Right renal pelvis (tissue), 4 donors: Measurements from ENCODE around the gene NDST3. TPM values are rescaled to one million over a fixed set of nuclear protein-coding genes. Genes with fewer than 3 reads are reported as not detected.

Source experiments
- DNase-seq, 4 donors: peaks; one replicate each; pipeline ENCODE4 v3.0.0-alpha.2; 2013; ENCODE audit warnings: low read depth in 4 of 4, low spot score in 3 of 4, missing footprints in 1 of 4
- polyA plus RNA-seq, 4 donors: library from polyadenylated mRNA; unstranded; fragments of 120-200 nt; gene quantifications; one replicate each; pipeline ENCODE4 v1.2.1, GENCODE V29; 2013; ENCODE audit not compliant: insufficient read length in 4 of 4

The NDST3 gene
- polyA plus RNA-seq, 4 donors: 3.0 to 4.6 (median 3.3) TPM

DNA sequence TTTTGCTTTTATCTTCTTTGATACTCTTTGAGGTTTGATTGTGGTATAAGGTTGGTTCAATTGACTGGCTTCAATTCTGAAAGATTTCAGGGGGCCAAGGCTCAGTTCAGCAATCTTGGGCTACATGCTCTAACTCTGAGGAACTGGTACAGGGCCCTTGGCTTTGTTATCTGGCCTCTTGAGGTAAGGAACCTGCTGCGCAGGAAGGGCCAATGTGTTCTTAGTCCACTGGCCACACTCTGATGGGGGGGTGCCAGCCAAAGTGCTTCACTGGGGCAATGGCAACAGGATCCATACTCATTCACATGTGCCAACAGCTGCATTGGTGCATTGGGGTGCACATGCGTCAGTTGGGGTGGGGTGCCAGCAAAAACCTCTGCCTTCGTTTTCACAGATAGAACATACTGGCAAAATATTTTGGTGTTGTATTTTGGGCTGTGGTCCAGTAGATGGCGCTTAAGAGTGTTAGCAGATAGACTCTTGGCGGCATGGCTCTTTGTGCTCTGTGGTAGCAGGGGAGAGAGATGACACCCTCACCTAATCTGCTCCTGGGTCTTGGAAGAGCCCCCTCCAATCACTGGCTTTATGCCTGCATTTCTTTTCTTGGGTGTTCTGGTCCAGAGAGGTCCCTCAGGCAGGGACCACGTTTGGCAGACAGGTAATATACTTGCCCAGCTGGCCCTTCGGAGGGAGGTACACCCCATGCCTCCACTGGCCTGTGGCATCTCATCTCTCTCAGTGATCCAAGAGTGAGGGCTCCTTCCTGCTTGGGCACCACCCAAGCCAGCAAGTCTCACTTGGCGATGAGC lies 42.9 kb downstream of the NDST3 start:
- no peak for DNase-seq

- DNase-seq: no peak
Observed at GRCh38 chr4:118077767-118078105, 43.5 kb downstream of the NDST3 start.

DNA sequence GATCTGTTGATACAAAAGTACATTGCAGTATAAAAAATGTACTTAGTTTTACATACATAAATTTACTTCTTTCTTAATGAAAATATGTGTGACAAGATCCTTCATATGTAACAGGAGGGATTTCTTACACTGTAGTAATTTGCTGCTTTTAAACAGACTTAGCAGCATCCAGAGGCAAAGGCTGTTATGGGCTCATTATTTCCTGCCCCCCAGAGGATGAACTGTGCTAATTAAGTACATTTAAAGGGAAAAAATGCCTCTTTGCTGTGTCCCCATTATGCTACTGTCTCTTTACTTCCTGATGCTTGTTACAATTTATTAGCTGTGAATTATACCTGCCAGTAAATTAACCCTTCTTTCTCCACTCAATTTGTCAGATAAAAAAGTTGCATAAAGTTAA lies 47.1 kb downstream of the NDST3 start:
- no peak for DNase-seq

DNA sequence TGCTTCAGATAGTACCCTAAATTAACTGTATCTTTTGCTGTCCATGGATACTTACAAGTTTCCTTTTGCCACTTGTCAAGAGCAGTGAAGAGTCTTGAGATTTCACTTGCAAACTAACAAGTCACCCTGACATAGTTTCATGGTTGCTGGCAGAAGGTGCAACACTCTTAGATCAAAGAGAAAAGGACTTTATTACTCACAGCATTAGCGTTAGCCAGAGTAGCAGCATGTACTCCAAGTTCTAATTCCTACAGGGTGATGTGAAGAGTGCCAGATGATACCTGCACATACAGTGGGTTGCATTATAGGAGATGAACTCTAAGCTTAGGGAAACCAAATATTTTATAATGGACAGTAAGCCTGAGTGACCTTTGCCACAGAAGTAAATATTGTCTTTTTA lies 47.9 kb downstream of the NDST3 start:
- no peak for DNase-seq

GRCh38 chr4:118085700-118086099 lies 51.4 kb downstream of the NDST3 start:
- no peak for DNase-seq

- DNase-seq: no peak
Observed at GRCh38 chr4:118086344-118086743, 52.1 kb downstream of the NDST3 start.

DNA sequence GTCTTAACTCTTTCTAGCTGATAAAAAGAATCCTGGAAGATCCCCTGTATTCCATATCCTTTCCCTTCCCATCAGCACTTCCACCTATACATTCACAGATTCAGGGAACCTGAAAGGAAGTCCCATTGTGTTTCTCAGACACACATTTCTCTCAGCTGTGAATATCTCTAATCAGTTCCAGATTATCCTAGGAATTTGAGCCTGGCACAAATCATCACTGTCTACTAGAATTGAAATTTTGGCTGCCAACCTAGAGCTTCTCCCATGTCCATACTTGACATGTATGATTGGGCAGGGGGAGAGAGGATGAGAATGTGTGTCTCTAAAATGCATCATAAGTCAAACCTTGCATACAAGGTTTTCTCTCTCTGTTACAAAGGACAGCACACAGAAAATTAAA lies 53.1 kb downstream of the NDST3 start:
- DNase-seq: no peak

DNA sequence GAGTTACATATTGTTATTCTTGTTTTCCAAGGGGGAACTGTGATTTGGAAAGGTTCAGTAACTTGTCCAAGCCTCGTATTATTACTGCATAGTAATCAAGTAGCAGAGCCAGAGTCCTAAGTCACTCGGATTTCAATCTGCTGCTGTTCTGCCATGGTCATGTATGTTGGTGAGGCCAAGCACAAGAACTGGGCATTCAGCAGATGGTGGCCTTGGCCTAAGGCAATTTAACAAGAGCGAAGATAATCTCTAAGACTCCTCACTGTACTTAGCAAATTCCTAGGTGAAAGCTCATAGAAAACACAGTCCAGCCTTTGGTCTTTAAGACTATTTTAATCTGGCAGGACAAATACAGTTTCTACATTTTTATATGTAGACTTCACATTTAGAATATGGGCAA lies 64.8 kb downstream of the NDST3 start:
- no peak for DNase-seq

DNA sequence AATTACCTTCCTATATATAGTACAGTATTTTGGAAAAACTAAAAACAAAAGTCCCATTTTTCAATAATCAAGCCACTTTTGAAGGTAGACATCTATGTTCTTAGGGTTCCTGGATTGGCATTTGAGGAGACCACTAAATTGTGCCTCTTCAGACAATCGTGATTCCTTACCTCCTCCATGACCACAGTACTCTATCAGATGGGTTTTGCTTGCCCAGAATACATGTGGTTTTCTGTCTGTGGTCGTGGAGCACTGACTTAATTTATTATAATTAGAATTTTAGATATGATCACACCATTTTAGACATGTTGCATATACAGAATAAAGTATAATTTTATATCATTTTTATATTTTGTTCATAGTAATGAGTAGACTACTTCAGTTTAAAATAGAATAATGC lies 67.9 kb downstream of the NDST3 start:
- DNase-seq: no peak

- DNase-seq: no peak
Observed at GRCh38 chr4:118112117-118113046, 78.1 kb downstream of the NDST3 start.

- no peak for DNase-seq
Observed at GRCh38 chr4:118113220-118113619, 78.9 kb downstream of the NDST3 start.

DNA sequence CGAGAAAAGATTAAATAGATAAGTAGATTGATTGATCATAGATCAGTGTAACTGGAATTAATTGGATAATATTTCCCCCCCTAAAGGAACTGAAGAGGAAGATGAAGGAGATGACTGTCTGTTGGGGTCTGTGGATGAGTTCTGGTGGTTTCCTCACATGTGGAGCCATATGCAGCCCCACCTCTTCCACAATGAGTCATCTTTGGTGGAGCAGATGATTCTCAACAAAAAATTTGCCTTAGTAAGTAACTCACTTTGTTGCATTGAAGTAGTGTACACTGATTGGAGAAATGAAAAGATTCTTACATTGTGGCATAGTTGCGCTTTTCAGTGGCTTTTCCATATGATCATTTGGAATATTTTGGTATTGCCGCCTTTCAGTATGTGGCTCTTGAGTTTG lies 80.4 kb downstream of the NDST3 start:
- DNase-seq: no peak

GRCh38 chr4:118120120-118120760 lies 86.0 kb downstream of the NDST3 start:
- no peak for DNase-seq

DNA sequence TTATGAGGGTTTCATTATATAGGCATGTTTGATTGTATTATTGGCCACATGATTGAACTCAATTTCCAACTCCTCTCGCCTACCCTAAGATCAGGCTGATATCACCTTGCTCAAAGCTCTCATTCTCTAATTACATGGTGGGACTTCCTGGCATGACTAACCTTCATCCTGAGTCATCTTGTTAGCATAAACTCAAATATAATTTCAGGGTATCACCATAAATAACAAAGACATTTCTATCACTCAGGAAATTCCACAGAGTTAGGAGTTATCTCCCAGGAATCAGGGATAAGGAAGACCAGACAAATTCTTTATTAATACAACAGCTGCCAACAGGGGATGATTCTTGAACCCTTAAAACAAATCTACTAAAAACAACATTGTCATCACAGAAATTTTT lies 90.7 kb downstream of the NDST3 start:
- DNase-seq: no peak

DNA sequence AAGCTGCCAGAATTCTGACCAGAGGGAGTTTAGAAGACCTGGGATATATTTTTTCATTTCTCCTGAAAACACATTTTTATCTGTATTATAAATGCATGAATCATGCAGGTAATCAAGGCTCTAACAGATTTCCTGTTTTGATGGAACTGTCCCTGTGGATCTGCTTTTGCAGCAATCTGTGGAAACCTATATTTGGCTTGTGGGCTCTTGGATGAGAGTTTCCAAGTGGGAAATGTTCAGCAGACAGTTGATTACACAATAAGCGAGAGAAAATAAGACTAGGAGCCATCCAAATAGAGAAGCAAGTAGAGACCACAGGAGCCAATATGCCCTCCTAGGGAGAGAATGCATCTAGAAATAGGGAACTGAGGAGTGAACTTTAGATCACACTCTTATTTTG lies 105.0 kb downstream of the NDST3 start:
- no peak for DNase-seq

- no peak for DNase-seq
Observed at GRCh38 chr4:118141240-118141639, 107.0 kb downstream of the NDST3 start.

GRCh38 chr4:118154649-118155048 lies 120.4 kb downstream of the NDST3 start:
- DNase-seq: no peak

- no peak for DNase-seq
Observed at GRCh38 chr4:118155516-118155915, 121.2 kb downstream of the NDST3 start.

GRCh38 chr4:118158763-118159375 lies 124.6 kb downstream of the NDST3 start:
- DNase-seq: no peak

DNA sequence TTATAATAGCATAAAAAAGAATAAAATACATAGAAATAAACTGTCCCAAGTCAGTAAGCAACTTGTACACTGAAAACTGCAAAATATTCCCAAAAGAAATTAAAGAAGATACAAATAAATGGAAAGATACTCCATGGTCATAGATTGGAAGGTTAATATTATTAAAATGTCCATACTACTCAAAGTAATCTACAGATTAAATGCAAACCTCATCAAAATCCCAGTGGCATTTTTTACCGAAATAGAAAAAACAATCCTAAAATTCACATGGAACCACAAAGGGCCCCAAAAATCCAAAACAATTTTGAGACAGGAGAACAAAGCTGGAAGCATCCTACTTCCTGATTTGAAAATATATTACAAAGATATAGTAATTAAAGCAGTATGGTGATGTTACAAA lies 133.0 kb downstream of the NDST3 start:
- no peak for DNase-seq

GRCh38 chr4:118171381-118171780 lies 137.1 kb downstream of the NDST3 start:
- DNase-seq: no peak
